HepG2 (cell line): ENCODE data around the gene CUL2. TPM values are rescaled to one million over a fixed set of nuclear protein-coding genes. Genes with fewer than 3 reads are reported as not detected.

Experiments used
- ATAC-seq: fragments of 200-7000 bp; cut with Tn5 transposase; 3 replicates; pipeline ENCODE4 v1.9.1; 2020; ENCODE audit warnings: mild to moderate bottlenecking, moderate library complexity
- BruUV-seq: library from RNA; stranded (reverse); fragments of 400-500 nt; replicated peaks from 2 replicates; lab custom pipeline; 2021; lab: Mats Ljungman, UMichigan
- CTCF ChIA-PET: fragments of 300-600 bp; formaldehyde crosslinking; extraction: SDS; loops from one replicate; lab custom pipeline; 2021; ENCODE audit warnings: low total read pairs, inconsistent platforms, low intra/inter-chr PET ratio; lab: Yijun Ruan, JAX
- POLR2A ChIA-PET: fragments of 350-600 bp; sonication (Branson Sonifier 250); formaldehyde crosslinking; loops from one replicate; lab custom pipeline; 2020; ENCODE audit warnings: antibody characterized with exemption, inconsistent platforms; lab: Yijun Ruan, JAX
- DNase-seq: peaks from one replicate; pipeline ENCODE4 v3.0.0-alpha.2; 2015; ENCODE audit warnings: low spot score
- FAIRE-seq: peaks from 3 replicates; lab custom pipeline; 2011; peaks lifted over from hg19 to GRCh38; lab: Jason Lieb, UNC
- H2AFZ ChIP-seq: one replicate; pipeline ENCODE4 v1.6.1; 2011; ENCODE audit warnings: low read length, inconsistent platforms
- H3K27ac ChIP-seq: fragments of 300-600 bp; 3 replicates; pipeline ENCODE4 v1.8.0; 2011; ENCODE audit warnings: mixed run types, mild to moderate bottlenecking, mixed read lengths, low read length, inconsistent platforms; ENCODE audit not compliant: insufficient read depth; ENCODE audit errors: extremely low read length
- H3K27me3 ChIP-seq, 2 experiments: fragments of 200-600 bp in 1 of 2; 2 replicates in 1 of 2; 3 replicates in 1 of 2; pipeline versions ENCODE4 v1.6.0 to v1.8.0; 2011; ENCODE audit warnings: low read length in 2 of 2, mild to moderate bottlenecking in 2 of 2, moderate library complexity in 2 of 2, inconsistent platforms in 1 of 2; ENCODE audit not compliant: insufficient read depth in 2 of 2, control insufficient read depth in 1 of 2
- H3K36me3 ChIP-seq, 2 experiments: fragments of 200-600 bp in 1 of 2; replicated peaks in 1 of 2; 2 replicates in 1 of 2; 3 replicates in 1 of 2; pipeline versions ENCODE4 v1.5.1 to v1.8.0; 2011; ENCODE audit warnings: low read length in 2 of 2, inconsistent platforms in 1 of 2; ENCODE audit not compliant: insufficient read depth in 2 of 2, control insufficient read depth in 1 of 2
- H3K4me1 ChIP-seq: 2 replicates; pipeline ENCODE4 v1.5.1; 2012; ENCODE audit warnings: low read length, inconsistent platforms; ENCODE audit not compliant: insufficient read depth
- H3K4me2 ChIP-seq: 2 replicates; pipeline ENCODE4 v1.6.0; 2011; ENCODE audit warnings: low read depth, low read length, inconsistent platforms
- H3K4me3 ChIP-seq, 3 experiments: fragments of 200-600 bp in 1 of 3; sonication (generic), shearing (Covaris generic) in 1 of 3; replicated peaks in 1 of 3; 2 replicates each; pipeline ENCODE4 v1.5.1; 2011 to 2016; ENCODE audit warnings: low read length in 3 of 3, inconsistent platforms in 2 of 3, low read depth in 2 of 3, mild to moderate bottlenecking in 2 of 3, control low read depth in 1 of 3, mixed read lengths in 1 of 3; ENCODE audit not compliant: insufficient read depth in 1 of 3
- H3K79me2 ChIP-seq: one replicate; pipeline ENCODE4 v1.6.1; 2011; ENCODE audit warnings: low read length, inconsistent platforms; ENCODE audit not compliant: insufficient read depth
- H3K9ac ChIP-seq: 2 replicates; pipeline ENCODE4 v1.6.0; 2011; ENCODE audit warnings: mild to moderate bottlenecking, low read depth, low read length, inconsistent platforms; ENCODE audit not compliant: insufficient read depth
- H3K9me3 ChIP-seq: 2 replicates; pipeline ENCODE4 v1.5.1; 2012; ENCODE audit warnings: mild to moderate bottlenecking, low read length
- H4K20me1 ChIP-seq: 2 replicates; pipeline ENCODE4 v1.6.0; 2011; ENCODE audit warnings: inconsistent platforms, mild to moderate bottlenecking, low read length, moderate library complexity; ENCODE audit not compliant: insufficient read depth
- GTF2F1 ChIP-seq: fragments of 150-350 bp; IDR thresholded peaks from 2 replicates; pipeline ENCODE4 v1.6.1; 2014; ENCODE audit warnings: low read length
- GTF3A ChIP-seq: sonication (generic); formaldehyde crosslinking; conservative IDR thresholded peaks from 2 replicates; pipeline ENCODE4 v1.4.0; 2020; ENCODE audit warnings: mild to moderate bottlenecking, missing genetic modification reagents
- JUND ChIP-seq: sonication (generic); formaldehyde crosslinking; IDR thresholded peaks from 2 replicates; pipeline ENCODE4 v1.8.0; 2022; ENCODE audit warnings: mild to moderate bottlenecking, missing genetic modification reagents
- KLF16 ChIP-seq, 2 experiments: sonication (generic) in 1 of 2; formaldehyde crosslinking in 1 of 2; IDR thresholded peaks; 2 replicates each; pipeline versions ENCODE4 v1.6.1 to v1.8.0; 2016 to 2023; ENCODE audit warnings: missing genetic modification reagents in 2 of 2, missing compliant biosample characterization in 1 of 2
- RAD21 ChIP-seq: fragments of 450-650 bp; formaldehyde crosslinking; IDR thresholded peaks from 2 replicates; pipeline ENCODE4 v1.5.0; 2020; ENCODE audit warnings: mild to moderate bottlenecking
- RFX3 ChIP-seq: IDR thresholded peaks from 2 replicates; pipeline ENCODE4 v1.6.1; 2016; ENCODE audit warnings: missing biosample characterization, missing genetic modification reagents
- RFX5 ChIP-seq: IDR thresholded peaks from 2 replicates; pipeline ENCODE4 v1.6.1; 2011; ENCODE audit warnings: low read depth, low read length, improper control_type of control experiment
- SP4 ChIP-seq: sonication (generic); formaldehyde crosslinking; IDR thresholded peaks from 2 replicates; pipeline ENCODE4 v1.8.1; 2023; ENCODE audit warnings: mild to moderate bottlenecking, missing genetic modification reagents
- TARDBP ChIP-seq: sonication (generic); formaldehyde crosslinking; IDR thresholded peaks from 2 replicates; pipeline ENCODE4 v1.8.0; 2022; ENCODE audit warnings: mild to moderate bottlenecking, missing genetic modification reagents
- WIZ ChIP-seq: sonication (generic); formaldehyde crosslinking; IDR thresholded peaks from 2 replicates; pipeline ENCODE4 v1.5.1; 2020; ENCODE audit warnings: mild to moderate bottlenecking, missing genetic modification reagents
- ZNF883 ChIP-seq: sonication (generic); formaldehyde crosslinking; IDR thresholded peaks from 2 replicates; pipeline ENCODE4 v1.5.1; 2020; ENCODE audit warnings: mild to moderate bottlenecking, missing genetic modification reagents; ENCODE audit errors: not compliant biosample characterization
- WGBS: methylation state at CpG from one replicate; pipeline ENCODE4 v1.1.6; 2017; ENCODE audit warnings: low lambda C conversion rate; 5-methylcytosine and 5-hydroxymethylcytosine counted together
- in situ Hi-C: cut with HindIII; loops from 2 replicates; pipeline ENCODE4 v1.10.0; 2017; ENCODE audit warnings: low pct_unique_long_range_greater_than_20kb; ENCODE audit not compliant: extremely low pct_ligation_motif_present
- intact Hi-C: fragments of 100-400 bp; cut with micrococcal nuclease; formaldehyde crosslinking; loops from one replicate; pipeline ENCODE4 v1.10.0; 2022; ENCODE audit not compliant: unreplicated experiment
- polyA plus RNA-seq, 8 experiments: library from polyadenylated mRNA; depleted of rRNA in 3 of 8; stranded (reverse) in 7 of 8; unstranded in 1 of 8; fragments of >200 nt; fragmentation: Illumina TruSeq in 4 of 8; extraction: Trizol in 4 of 8; gene quantifications; 2 replicates each; pipeline versions ENCODE4 v1.2.1 to v1.2.3, GENCODE V29; 2011 to 2016; ENCODE audit warnings: low read depth in 4 of 8, missing spikeins in 1 of 8, mixed read lengths in 1 of 8; ENCODE audit not compliant: insufficient read depth in 1 of 8
- total RNA-seq, 5 experiments: library from RNA; depleted of rRNA; stranded (reverse); fragments of >200 nt; fragmentation: Illumina TruSeq; extraction: Trizol; gene quantifications; 2 replicates each; pipeline ENCODE4 v1.2.3, GENCODE V29; 2016; ENCODE audit warnings: low read depth in 1 of 5
- TF ChIP-seq, protein P1 (sequence below): sonication (generic); formaldehyde crosslinking; IDR thresholded peaks from 2 replicates; pipeline ENCODE4 v1.9.0; 2021; ENCODE audit warnings: missing genetic modification reagents, mild to moderate bottlenecking, borderline replicate concordance
- TF ChIP-seq, protein P2 (sequence below): IDR thresholded peaks from 2 replicates; pipeline ENCODE4 v1.6.1; 2012; ENCODE audit warnings: inconsistent platforms
- TF ChIP-seq, protein P3 (sequence below): sonication (generic); formaldehyde crosslinking; IDR thresholded peaks from 2 replicates; pipeline ENCODE4 v1.4.0; 2020; ENCODE audit warnings: missing genetic modification reagents
- TF ChIP-seq, protein P4 (sequence below): sonication (generic); formaldehyde crosslinking; IDR thresholded peaks from 2 replicates; pipeline ENCODE4 v1.4.0; 2020; ENCODE audit warnings: missing genetic modification reagents
- TF ChIP-seq, protein P5 (sequence below): sonication (generic); IDR thresholded peaks from 2 replicates; pipeline ENCODE4 v1.6.1; 2016; ENCODE audit warnings: low read depth, borderline replicate concordance
- TF ChIP-seq, protein P6 (sequence below): sonication (generic); formaldehyde crosslinking; IDR thresholded peaks from 2 replicates; pipeline ENCODE4 v1.4.0; 2020; ENCODE audit warnings: missing genetic modification reagents

Gene CUL2
- total and polyA plus RNA-seq, 2 of the 13 experiments (the other 11 are each of a cell fraction or from before 2014, with no cell fraction given), result 9.6 to 33.1 TPM

DNA sequence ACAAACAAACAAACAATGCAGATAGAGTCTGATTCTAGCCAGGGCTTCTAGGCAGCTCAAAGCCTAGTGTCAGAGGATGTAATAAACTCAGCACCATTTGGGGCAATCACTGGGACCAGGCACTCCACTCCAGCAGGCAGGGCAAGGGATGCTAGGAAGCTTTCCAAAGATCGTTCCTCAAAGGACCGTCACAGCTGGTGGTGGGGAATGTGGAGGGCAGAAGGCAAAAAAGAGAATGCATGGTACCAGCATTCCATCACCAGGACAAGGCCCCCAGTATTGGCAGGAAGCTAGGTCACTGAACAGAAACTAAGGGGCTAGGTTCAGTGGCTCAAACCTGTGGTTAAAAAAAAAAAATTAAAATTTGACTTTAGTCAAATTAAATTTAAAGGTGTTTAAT is 94.2 kb downstream of the CUL2 start (continued):
- TF ChIP-seq, protein P1, sequence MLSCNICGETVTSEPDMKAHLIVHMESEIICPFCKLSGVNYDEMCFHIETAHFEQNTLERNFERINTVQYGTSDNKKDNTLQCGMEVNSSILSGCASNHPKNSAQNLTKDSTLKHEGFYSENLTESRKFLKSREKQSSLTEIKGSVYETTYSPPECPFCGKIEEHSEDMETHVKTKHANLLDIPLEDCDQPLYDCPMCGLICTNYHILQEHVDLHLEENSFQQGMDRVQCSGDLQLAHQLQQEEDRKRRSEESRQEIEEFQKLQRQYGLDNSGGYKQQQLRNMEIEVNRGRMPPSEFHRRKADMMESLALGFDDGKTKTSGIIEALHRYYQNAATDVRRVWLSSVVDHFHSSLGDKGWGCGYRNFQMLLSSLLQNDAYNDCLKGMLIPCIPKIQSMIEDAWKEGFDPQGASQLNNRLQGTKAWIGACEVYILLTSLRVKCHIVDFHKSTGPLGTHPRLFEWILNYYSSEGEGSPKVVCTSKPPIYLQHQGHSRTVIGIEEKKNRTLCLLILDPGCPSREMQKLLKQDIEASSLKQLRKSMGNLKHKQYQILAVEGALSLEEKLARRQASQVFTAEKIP (CRISPR knock-in tag), result no peak
- TF ChIP-seq, protein P2, sequence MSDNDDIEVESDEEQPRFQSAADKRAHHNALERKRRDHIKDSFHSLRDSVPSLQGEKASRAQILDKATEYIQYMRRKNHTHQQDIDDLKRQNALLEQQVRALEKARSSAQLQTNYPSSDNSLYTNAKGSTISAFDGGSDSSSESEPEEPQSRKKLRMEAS, result no peak
- TF ChIP-seq ZNF883 (CRISPR knock-in tag) (no peak), WIZ (CRISPR knock-in tag) (no peak)
- TF ChIP-seq, protein P3, sequence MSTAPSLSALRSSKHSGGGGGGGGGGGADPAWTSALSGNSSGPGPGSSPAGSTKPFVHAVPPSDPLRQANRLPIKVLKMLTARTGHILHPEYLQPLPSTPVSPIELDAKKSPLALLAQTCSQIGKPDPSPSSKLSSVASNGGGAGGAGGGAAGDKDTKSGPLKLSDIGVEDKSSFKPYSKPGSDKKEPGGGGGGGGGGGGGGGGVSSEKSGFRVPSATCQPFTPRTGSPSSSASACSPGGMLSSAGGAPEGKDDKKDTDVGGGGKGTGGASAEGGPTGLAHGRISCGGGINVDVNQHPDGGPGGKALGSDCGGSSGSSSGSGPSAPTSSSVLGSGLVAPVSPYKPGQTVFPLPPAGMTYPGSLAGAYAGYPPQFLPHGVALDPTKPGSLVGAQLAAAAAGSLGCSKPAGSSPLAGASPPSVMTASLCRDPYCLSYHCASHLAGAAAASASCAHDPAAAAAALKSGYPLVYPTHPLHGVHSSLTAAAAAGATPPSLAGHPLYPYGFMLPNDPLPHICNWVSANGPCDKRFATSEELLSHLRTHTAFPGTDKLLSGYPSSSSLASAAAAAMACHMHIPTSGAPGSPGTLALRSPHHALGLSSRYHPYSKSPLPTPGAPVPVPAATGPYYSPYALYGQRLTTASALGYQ (CRISPR knock-in tag), result no peak
- TF ChIP-seq, protein P4, sequence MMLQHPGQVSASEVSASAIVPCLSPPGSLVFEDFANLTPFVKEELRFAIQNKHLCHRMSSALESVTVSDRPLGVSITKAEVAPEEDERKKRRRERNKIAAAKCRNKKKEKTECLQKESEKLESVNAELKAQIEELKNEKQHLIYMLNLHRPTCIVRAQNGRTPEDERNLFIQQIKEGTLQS (CRISPR knock-in tag), result no peak

DNA sequence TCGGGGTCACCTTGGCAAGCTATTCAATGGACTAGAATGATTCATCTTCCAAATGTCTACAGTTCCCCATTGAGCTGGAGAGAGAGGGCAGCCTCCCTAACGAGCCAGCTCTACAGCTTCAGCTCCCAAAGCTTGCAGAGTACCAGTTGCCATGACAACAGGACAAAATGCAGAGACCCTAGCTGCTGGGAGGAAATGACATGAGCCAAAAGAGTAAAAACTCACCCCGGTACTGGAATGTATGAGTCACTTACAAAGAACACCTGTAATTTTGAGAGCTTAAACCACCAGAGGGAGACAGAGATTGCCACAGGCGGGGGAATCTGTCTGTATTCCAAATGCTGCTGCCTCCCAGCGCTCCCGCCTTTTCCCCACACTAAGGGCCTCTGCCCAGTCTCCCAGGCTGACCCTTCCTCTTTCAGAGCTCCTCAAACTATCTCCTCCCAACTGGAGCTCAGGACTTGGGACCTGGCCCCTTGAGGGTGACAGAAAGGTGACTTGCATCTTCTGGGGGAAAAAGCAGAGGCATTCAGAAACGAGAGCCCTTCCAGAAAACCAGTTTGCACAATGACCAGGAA is 95.5 kb downstream of the CUL2 start:
- H3K79me2 ChIP-seq, result no peaks in the 10 kb centered on the region
- ChIA-PET POLR2A (interaction anchor here (1.5 kb wide), 1 partner anchor 131 kb away, joined by 3 read pairs; no protein-coding TSS in a partner anchor), CTCF (interaction anchor here (1.4 kb wide), 1 partner anchor 33 kb away, joined by 3 read pairs; no protein-coding TSS in a partner anchor)
- H3K4me2 ChIP-seq, result peak overlapping the region; percentile 56
- no peaks in the 10 kb centered on the region for H4K20me1 ChIP-seq
- peak; percentile 90 for ATAC-seq
- intact Hi-C loops (loop anchor here (1.0 to 10.0 kb wide), 3 partner anchors 33 to 1890 kb away; no protein-coding TSS in a partner anchor), in situ Hi-C loops (no loop called here)
- H3K27me3 ChIP-seq, result no peaks in the 10 kb centered on the region
- no TSS peak for BruUV-seq
- no peak overlapping the region for H2AFZ ChIP-seq
- H3K9me3 ChIP-seq, result no peaks in the 10 kb centered on the region
- DNase-seq, result peak; percentile 79
- H3K36me3 ChIP-seq, result no peaks in the 10 kb centered on the region
- peak overlapping the region in 1 of 3 experiments; percentile 37; a peak in 2 of 6 replicates for H3K4me3 ChIP-seq
- peak; percentile 72 for FAIRE-seq
- H3K9ac ChIP-seq, result no peak overlapping the region
- WGBS, result 2% methylated on average over 5 of the region's 7 CpGs
- H3K27ac ChIP-seq, result no peak overlapping the region
- peaks cover 12% of the 10 kb centered on the region for H3K4me1 ChIP-seq
- no peak for TF ChIP-seq GTF3A
- no peak for TF ChIP-seq SP4 (CRISPR knock-in tag)
- no peak for TF ChIP-seq GTF2F1
- TF ChIP-seq TARDBP (CRISPR knock-in tag), result no peak
- peak; percentile 71 for TF ChIP-seq RAD21 (CRISPR knock-in tag)
- TF ChIP-seq KLF16 (CRISPR knock-in tag; IDR thresholded peaks at IDR 0.05), result peak in 1 of 2 experiments; percentile 31; a peak in 1 of 4 replicates
- TF ChIP-seq, protein P5, sequence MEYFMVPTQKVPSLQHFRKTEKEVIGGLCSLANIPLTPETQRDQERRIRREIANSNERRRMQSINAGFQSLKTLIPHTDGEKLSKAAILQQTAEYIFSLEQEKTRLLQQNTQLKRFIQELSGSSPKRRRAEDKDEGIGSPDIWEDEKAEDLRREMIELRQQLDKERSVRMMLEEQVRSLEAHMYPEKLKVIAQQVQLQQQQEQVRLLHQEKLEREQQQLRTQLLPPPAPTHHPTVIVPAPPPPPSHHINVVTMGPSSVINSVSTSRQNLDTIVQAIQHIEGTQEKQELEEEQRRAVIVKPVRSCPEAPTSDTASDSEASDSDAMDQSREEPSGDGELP, result peak; percentile 39; the same call in 1 of the 2 replicates
- TF ChIP-seq, protein P6, sequence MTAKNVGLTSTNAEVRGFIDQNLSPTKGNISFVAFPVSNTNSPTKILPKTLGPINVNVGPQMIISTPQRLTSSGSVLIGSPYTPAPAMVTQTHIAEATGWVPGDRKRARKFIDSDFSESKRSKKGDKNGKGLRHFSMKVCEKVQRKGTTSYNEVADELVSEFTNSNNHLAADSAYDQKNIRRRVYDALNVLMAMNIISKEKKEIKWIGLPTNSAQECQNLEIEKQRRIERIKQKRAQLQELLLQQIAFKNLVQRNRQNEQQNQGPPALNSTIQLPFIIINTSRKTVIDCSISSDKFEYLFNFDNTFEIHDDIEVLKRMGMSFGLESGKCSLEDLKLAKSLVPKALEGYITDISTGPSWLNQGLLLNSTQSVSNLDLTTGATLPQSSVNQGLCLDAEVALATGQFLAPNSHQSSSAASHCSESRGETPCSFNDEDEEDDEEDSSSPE, result peak; percentile 29; the same call in 1 of the 2 replicates
- TF ChIP-seq RFX5, result peak; percentile 70
- 0 out of 2 replicates have a peak, but pooled peaks have one; percentile 32 for TF ChIP-seq JUND (CRISPR knock-in tag)
- peak; percentile 72 for TF ChIP-seq RFX3 (CRISPR knock-in tag)
